ENCODE measurements around the gene TDRD7. TPM values are rescaled to one million over a fixed set of nuclear protein-coding genes. Genes with fewer than 3 reads are reported as not detected.

TDRD7 gene
- total and polyA plus RNA-seq, 2 of the 13 experiments (the other 11 are each of a cell fraction or from before 2014, with no cell fraction given), result 9.8 to 15.5 TPM

GRCh38 chr9:97411789-97412625, at the start of gene TDRD7 (continued):
- TF ChIP-seq NRL (CRISPR knock-in tag; IDR thresholded peaks at IDR 0.05; ENCODE audit: borderline replicate concordance) (no peak), ZNF235 (CRISPR knock-in tag; IDR thresholded peaks at IDR 0.05; ENCODE audit: borderline replicate concordance) (no peak), HOMEZ (CRISPR knock-in tag; IDR thresholded peaks at IDR 0.05; ENCODE audit: low read depth) (no peak), ZNF687 (CRISPR knock-in tag; IDR thresholded peaks at IDR 0.05) (peak; percentile 81), ZNF800 (CRISPR knock-in tag; IDR thresholded peaks at IDR 0.05) (no peak), IRX3 (CRISPR knock-in tag; IDR thresholded peaks at IDR 0.05; ENCODE audit: borderline replicate concordance, low read depth) (no peak; the same call in 1 of the 2 replicates), ERF (CRISPR knock-in tag; IDR thresholded peaks at IDR 0.05) (peak; percentile 79), CHD4 (IDR thresholded peaks at IDR 0.05; ENCODE audit: borderline replicate concordance, low read length) (no peak), ZNF607 (CRISPR knock-in tag; IDR thresholded peaks at IDR 0.05; ENCODE audit: borderline replicate concordance) (peak; percentile 74; the same call in 1 of the 2 replicates), BCL6 (CRISPR knock-in tag; IDR thresholded peaks at IDR 0.05) (peak; percentile 54; the same call in 1 of the 2 replicates), ZNF7 (CRISPR knock-in tag; IDR thresholded peaks at IDR 0.05) (no peak), MIER3 (CRISPR knock-in tag; IDR thresholded peaks at IDR 0.05; ENCODE audit: borderline replicate concordance) (peak; percentile 29; the same call in 1 of the 2 replicates), CTCF (CRISPR knock-in tag; IDR thresholded peaks at IDR 0.05) (peak; percentile 94), KLF11 (CRISPR knock-in tag; IDR thresholded peaks at IDR 0.05) (no peak), ZBTB46 (CRISPR knock-in tag; IDR thresholded peaks at IDR 0.05; ENCODE audit: borderline replicate concordance) (no peak), EP300 (IDR thresholded peaks at IDR 0.05; ENCODE audit: low read depth in 2 of 2, low read length in 2 of 2) (peak in 1 of 2 experiments; percentile 33; a peak in 1 of 4 replicates), EP300 (CRISPR knock-in tag; IDR thresholded peaks at IDR 0.05; ENCODE audit: borderline replicate concordance) (0 out of 2 replicates have a peak, but pooled peaks have one; percentile 21)

All from HepG2 (cell line).